CD8-positive, alpha-beta memory T cell (primary cell): ENCODE data around the gene CDH22. TPM values are rescaled to one million over a fixed set of nuclear protein-coding genes. Genes with fewer than 3 reads are reported as not detected.

Experiments
- CTCF ChIA-PET: fragments of 350-600 bp; sonication (Branson Sonifier 250); formaldehyde crosslinking; loops from one replicate; lab custom pipeline; 2021; ENCODE audit warnings: antibody characterized with exemption; lab: Charles Lee
- POLR2A ChIA-PET: fragments of 350-600 bp; sonication (Branson Sonifier 250); formaldehyde crosslinking; loops from one replicate; lab custom pipeline; 2021; ENCODE audit warnings: antibody characterized with exemption; lab: Charles Lee
- DNase-seq, 5 donors: peaks; one replicate each; pipeline versions ENCODE4 v3.0.0 to v3.0.0-alpha.2; 2020 to 2022; ENCODE audit warnings: mixed read lengths in 1 of 5
- H3K27ac ChIP-seq: one replicate; pipeline ENCODE4 v1.7.0; 2013; ENCODE audit warnings: low read depth, mild to moderate bottlenecking, low read length, moderate library complexity
- H3K27me3 ChIP-seq: 2 replicates; pipeline ENCODE4 v1.7.0; 2013; ENCODE audit warnings: low read length, mild to moderate bottlenecking; ENCODE audit not compliant: insufficient read depth, poor library complexity, severe bottlenecking
- H3K36me3 ChIP-seq: 2 replicates; pipeline ENCODE4 v1.7.0; 2013; ENCODE audit warnings: mild to moderate bottlenecking, low read length, moderate library complexity; ENCODE audit not compliant: insufficient read depth
- H3K4me1 ChIP-seq: 2 replicates; pipeline ENCODE4 v1.7.0; 2013; ENCODE audit warnings: mild to moderate bottlenecking, low read length, moderate library complexity; ENCODE audit not compliant: insufficient read depth
- H3K4me3 ChIP-seq: 2 replicates; pipeline ENCODE4 v1.7.0; 2013; ENCODE audit warnings: mild to moderate bottlenecking, low read length
- H3K9me3 ChIP-seq: 2 replicates; pipeline ENCODE4 v1.7.0; 2013; ENCODE audit warnings: mild to moderate bottlenecking, low read length
- H3K27ac Mint-ChIP-seq, 8 donors: one replicate each; pipeline ENCODE4 v1.8.0; 2020 to 2021; ENCODE audit warnings: mixed read lengths in 8 of 8, mild to moderate bottlenecking in 6 of 8, inconsistent platforms in 3 of 8, moderate library complexity in 3 of 8
- H3K27me3 Mint-ChIP-seq, 2 donors: one replicate each; pipeline ENCODE4 v1.8.0; 2020 to 2021; ENCODE audit warnings: mixed read lengths in 2 of 2, mild to moderate bottlenecking in 1 of 2, moderate library complexity in 1 of 2
- H3K36me3 Mint-ChIP-seq, 3 donors: one replicate each; pipeline ENCODE4 v1.8.0; 2020 to 2021; ENCODE audit warnings: mixed read lengths in 3 of 3, inconsistent platforms in 1 of 3, mild to moderate bottlenecking in 1 of 3
- H3K4me1 Mint-ChIP-seq, 3 donors: one replicate each; pipeline ENCODE4 v1.8.0; 2020 to 2021; ENCODE audit warnings: mixed read lengths in 3 of 3, inconsistent platforms in 1 of 3, mild to moderate bottlenecking in 1 of 3
- H3K4me3 Mint-ChIP-seq, 7 donors: one replicate each; pipeline ENCODE4 v1.8.0; 2020 to 2021; ENCODE audit warnings: mixed read lengths in 7 of 7, mild to moderate bottlenecking in 6 of 7, moderate library complexity in 4 of 7, inconsistent platforms in 2 of 7
- H3K9me3 Mint-ChIP-seq, 5 donors: one replicate each; pipeline ENCODE4 v1.8.0; 2020 to 2022; ENCODE audit warnings: mixed read lengths in 5 of 5, mild to moderate bottlenecking in 3 of 5, moderate library complexity in 2 of 5, inconsistent platforms in 1 of 5
- polyA plus RNA-seq: library from polyadenylated mRNA; unstranded; fragments of 300-500 nt; fragmentation: Illumina TruSeq; gene quantifications from one replicate; pipeline ENCODE4 v1.2.3, GENCODE V29; 2021
- total RNA-seq, 2 experiments: library from RNA; stranded (reverse); gene quantifications; one replicate each; pipeline ENCODE4 v1.2.3, GENCODE V29; 2021

CDH22 gene
- total and polyA plus RNA-seq, 3 experiments from 2014 or later: not detected

DNA sequence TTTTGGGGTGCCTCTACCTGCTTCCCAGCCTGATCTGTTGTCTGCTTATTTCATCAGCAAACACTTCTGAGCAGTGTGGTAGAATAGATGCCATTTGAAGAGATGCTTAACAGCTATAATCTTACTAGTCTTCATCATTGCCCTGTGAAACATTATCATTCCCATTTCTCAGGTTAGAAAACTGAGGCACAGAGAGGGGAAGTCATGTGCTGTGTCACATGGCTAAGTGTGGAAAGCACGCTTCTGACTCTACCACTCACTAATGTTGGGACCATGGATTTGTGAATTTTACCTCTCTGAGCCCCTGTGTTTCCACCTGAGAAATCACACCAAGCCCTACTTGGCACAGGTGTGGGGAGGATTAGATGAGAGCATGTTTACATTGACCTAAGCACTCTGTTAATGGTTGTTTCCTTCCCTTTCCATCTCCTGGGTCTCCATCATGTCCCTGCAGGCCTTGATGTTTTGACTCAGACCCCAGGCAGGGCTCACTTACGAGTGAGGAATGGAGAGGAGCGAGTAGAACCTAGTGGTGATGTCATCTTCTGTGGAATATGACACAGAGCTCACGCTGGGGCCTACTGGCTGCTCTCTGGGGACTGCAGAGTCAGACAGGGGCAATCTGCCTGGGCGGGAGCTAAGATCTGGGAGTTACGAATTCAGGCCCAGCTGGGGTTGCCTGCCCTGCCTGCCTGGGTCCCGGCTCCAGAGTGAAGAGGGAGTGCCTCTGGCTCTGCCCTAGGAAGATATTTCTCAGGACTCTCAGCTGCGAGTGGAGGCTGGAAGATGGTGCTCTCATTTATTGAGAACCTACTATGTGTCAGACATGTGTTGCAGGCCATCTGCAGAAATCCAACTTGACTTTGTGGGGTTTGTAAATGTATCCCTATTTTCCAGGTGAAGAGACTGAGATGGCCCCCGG, 64.3 kb downstream of the CDH22 start:
- POLR2A ChIA-PET: interaction anchor here (0.5 kb wide), 1 partner anchor 1414 kb away, joined by 5 read pairs; no protein-coding TSS in a partner anchor
- Histone ChIP-seq H3K4me1 (no peaks in the 10 kb centered on the region), H3K27ac (no peak overlapping the region), H3K4me3 (no peak overlapping the region), H3K9me3 (no peaks in the 10 kb centered on the region), H3K36me3 (no peaks in the 10 kb centered on the region), H3K27me3 (peaks cover 5% of the 10 kb centered on the region)
- Mint-ChIP-seq H3K36me3 (no peaks in the 10 kb centered on the region), H3K4me3 (no peak overlapping the region), H3K27me3 (peaks cover 22 to 67% of the 10 kb centered on the region in 2 donors), H3K27ac (no peak overlapping the region), H3K4me1 (peaks cover 8 to 9% (median 9%) of the 10 kb centered on the region in 3 donors), H3K9me3 (no peaks in the 10 kb centered on the region)
- CTCF ChIA-PET: no interaction called here
- no peak for DNase-seq

DNA sequence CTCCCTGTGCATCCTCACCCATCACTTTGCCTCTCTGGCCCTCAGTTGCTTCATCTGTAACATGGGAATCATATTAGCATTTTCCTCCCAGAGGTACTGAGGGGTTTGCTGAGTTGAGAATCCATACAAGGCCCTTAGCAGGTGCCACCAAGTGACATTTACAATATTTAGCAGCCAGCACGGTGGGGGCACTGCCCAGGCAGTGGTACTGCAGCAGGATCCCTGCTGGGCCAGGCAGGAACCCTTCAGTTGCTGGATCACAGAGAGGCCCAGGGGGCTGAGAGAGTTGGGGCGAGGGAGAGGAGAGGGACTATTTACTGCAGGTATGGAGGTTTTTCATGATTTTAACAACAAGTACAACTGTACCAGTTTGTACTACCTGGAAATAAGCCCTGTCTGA, 65.9 kb downstream of the CDH22 start:
- Mint-ChIP-seq H3K4me3 (no peak overlapping the region), H3K27ac (no peak overlapping the region), H3K27me3 (peaks cover 12 to 52% of the 10 kb centered on the region in 2 donors), H3K4me1 (peaks cover 8 to 9% (median 9%) of the 10 kb centered on the region in 3 donors), H3K36me3 (no peaks in the 10 kb centered on the region), H3K9me3 (no peaks in the 10 kb centered on the region)
- no peaks in the 10 kb centered on the region for H3K36me3 ChIP-seq
- H3K4me1 ChIP-seq: no peaks in the 10 kb centered on the region
- H3K27ac ChIP-seq: no peak overlapping the region
- no peak overlapping the region for H3K4me3 ChIP-seq
- ChIA-PET CTCF (no interaction called here), POLR2A (no interaction called here)
- no peaks in the 10 kb centered on the region for H3K9me3 ChIP-seq
- peaks cover 5% of the 10 kb centered on the region for H3K27me3 ChIP-seq
- DNase-seq: no peak

DNA sequence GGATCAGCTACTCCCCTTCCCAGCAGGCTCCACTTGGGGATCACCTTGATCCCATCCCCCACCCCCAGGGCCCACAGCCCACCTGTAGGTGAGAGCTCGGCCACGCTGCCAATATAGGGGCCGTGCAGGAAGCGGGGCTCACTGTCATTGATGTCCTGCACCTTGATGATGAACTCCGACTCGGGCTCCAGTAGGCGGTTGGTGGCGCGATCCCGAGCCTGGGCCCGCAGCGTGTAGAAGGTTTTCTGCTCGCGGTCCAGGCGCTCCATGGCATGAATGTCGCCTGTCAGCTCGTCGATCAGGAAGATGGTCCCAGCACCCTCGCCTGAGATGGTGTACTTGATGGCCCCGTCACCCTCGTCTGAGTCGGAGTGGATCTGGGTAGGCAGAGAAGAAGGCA, 67.4 kb downstream of the CDH22 start:
- H3K9me3 ChIP-seq: no peaks in the 10 kb centered on the region
- Mint-ChIP-seq H3K27ac (peak overlapping the region in 1 of 8 donors; percentile 27), H3K27me3 (peaks cover 8 to 40% of the 10 kb centered on the region in 2 donors), H3K4me1 (peaks cover 0 to 2% (median 0%) of the 10 kb centered on the region in 3 donors), H3K9me3 (no peaks in the 10 kb centered on the region), H3K4me3 (no peak overlapping the region), H3K36me3 (no peaks in the 10 kb centered on the region)
- H3K27me3 ChIP-seq: no peaks in the 10 kb centered on the region
- CTCF ChIA-PET: no interaction called here
- H3K4me3 ChIP-seq: no peak overlapping the region
- no peaks in the 10 kb centered on the region for H3K4me1 ChIP-seq
- POLR2A ChIA-PET: no interaction called here
- H3K27ac ChIP-seq: no peak overlapping the region
- no peaks in the 10 kb centered on the region for H3K36me3 ChIP-seq
- no peak for DNase-seq

DNA sequence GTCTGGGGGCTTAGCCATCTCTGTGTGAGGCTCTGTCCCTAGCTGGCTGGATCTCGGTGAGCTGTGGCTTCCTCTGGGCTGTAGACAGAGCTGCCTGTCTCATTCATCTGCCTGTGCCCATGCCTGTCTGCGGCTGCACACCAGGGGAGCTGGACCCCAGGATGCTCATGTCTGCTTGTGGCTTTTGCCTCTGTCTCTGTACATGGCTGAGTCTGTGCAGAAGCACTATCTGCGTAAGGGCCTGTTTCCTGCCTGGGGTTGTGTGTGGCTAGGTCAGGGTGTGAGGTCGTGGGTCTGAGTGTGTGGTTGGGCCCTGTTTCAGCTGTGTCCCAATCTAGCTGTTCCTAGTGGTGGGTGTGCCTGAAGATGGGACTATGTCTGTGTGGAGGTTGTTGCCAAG, 68.2 kb downstream of the CDH22 start:
- no peaks in the 10 kb centered on the region for H3K4me1 Mint-ChIP-seq
- no peak for DNase-seq
- no peak overlapping the region for H3K4me3 ChIP-seq
- no peaks in the 10 kb centered on the region for H3K36me3 ChIP-seq
- H3K27me3 Mint-ChIP-seq: peaks cover 5 to 38% of the 10 kb centered on the region in 2 donors
- H3K27ac ChIP-seq: no peak overlapping the region
- H3K9me3 ChIP-seq: no peaks in the 10 kb centered on the region
- H3K36me3 Mint-ChIP-seq: no peaks in the 10 kb centered on the region
- no peaks in the 10 kb centered on the region for H3K27me3 ChIP-seq
- ChIA-PET POLR2A (no interaction called here), CTCF (no interaction called here)
- H3K4me1 ChIP-seq: no peaks in the 10 kb centered on the region
- no peak overlapping the region for H3K27ac Mint-ChIP-seq
- H3K9me3 Mint-ChIP-seq: no peaks in the 10 kb centered on the region
- H3K4me3 Mint-ChIP-seq: no peak overlapping the region

DNA sequence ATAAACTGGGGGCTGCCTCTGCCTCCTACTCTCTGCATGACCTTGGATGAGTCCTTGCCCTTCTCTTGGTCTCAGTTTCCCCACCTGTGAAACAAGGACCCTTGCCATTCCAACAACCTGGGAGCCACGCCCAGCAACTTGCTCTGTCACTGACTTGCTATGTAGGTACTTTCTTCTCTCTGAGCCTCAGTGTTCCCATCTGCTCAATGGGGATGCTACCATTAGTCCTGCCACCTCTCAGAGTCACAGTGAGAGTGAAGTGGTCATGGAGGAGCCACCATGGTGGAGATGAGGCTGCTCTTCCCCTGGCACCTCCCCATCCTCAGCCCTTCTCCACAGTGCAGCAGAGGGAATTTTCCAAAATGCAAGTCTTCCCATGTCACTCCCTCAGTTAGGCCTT, 70.6 kb downstream of the CDH22 start:
- Mint-ChIP-seq H3K4me1 (no peaks in the 10 kb centered on the region), H3K27me3 (peaks cover 0 to 33% of the 10 kb centered on the region in 2 donors), H3K9me3 (no peaks in the 10 kb centered on the region), H3K4me3 (no peak overlapping the region), H3K27ac (no peak overlapping the region), H3K36me3 (no peaks in the 10 kb centered on the region)
- Histone ChIP-seq H3K4me3 (no peak overlapping the region), H3K27ac (no peak overlapping the region), H3K27me3 (no peaks in the 10 kb centered on the region), H3K4me1 (no peaks in the 10 kb centered on the region), H3K9me3 (no peaks in the 10 kb centered on the region), H3K36me3 (no peaks in the 10 kb centered on the region)
- CTCF ChIA-PET: no interaction called here
- POLR2A ChIA-PET: no interaction called here
- DNase-seq: no peak

DNA sequence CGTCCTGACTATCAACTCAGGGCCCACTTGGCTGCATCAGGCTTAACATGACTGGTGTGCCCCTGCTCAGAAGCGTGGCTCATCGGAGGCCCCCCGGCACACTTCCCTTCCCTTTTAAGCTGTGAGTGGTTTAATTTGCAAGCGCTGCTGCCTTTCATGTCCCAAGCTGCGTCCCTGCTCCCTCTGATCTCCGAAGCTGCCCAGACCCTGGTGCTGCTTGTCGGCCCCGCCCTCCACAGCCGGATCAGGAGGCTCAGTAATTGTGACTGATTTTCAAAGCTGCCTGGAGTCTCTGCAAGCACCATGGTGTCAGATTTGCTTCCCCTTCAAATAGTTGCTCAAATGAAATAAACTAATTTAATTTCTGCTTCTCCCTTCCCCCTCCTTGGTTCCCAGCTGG, 71.1 kb downstream of the CDH22 start:
- no peaks in the 10 kb centered on the region for H3K27me3 ChIP-seq
- no peaks in the 10 kb centered on the region for H3K36me3 ChIP-seq
- ChIA-PET POLR2A (no interaction called here), CTCF (no interaction called here)
- H3K36me3 Mint-ChIP-seq: no peaks in the 10 kb centered on the region
- H3K4me3 ChIP-seq: no peak overlapping the region
- no peaks in the 10 kb centered on the region for H3K4me1 Mint-ChIP-seq
- peaks cover 4 to 34% of the 10 kb centered on the region in 2 donors for H3K27me3 Mint-ChIP-seq
- DNase-seq: no peak
- no peak overlapping the region for H3K4me3 Mint-ChIP-seq
- no peaks in the 10 kb centered on the region for H3K9me3 ChIP-seq
- no peaks in the 10 kb centered on the region for H3K9me3 Mint-ChIP-seq
- no peaks in the 10 kb centered on the region for H3K4me1 ChIP-seq
- no peak overlapping the region for H3K27ac ChIP-seq
- H3K27ac Mint-ChIP-seq: no peak overlapping the region

DNA sequence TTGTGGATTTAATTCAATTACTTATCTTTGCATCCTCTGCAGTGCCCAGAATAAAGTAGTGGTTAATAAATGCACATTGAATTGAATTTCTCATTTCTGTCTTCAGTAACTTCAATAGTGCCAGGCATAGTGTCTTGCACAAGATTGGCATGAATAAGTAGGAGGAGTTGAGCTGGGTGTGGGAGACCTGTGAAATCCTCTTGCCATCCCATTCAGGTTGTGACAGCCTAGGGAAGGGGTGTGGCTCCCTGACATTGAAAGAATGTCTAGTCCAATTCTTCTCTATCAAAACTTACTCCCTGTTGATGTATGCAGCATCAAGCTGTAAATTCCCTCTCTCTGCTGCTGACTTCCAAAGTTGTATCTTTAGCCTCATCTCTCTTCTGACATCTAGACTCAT, 73.2 kb downstream of the CDH22 start:
- no peaks in the 10 kb centered on the region for H3K36me3 ChIP-seq
- H3K27ac ChIP-seq: no peak overlapping the region
- Mint-ChIP-seq H3K27me3 (peaks cover 9 to 39% of the 10 kb centered on the region in 2 donors), H3K9me3 (no peaks in the 10 kb centered on the region), H3K36me3 (no peaks in the 10 kb centered on the region), H3K27ac (no peak overlapping the region), H3K4me1 (no peaks in the 10 kb centered on the region), H3K4me3 (no peak overlapping the region)
- H3K9me3 ChIP-seq: no peaks in the 10 kb centered on the region
- ChIA-PET POLR2A (no interaction called here), CTCF (no interaction called here)
- H3K27me3 ChIP-seq: no peaks in the 10 kb centered on the region
- H3K4me3 ChIP-seq: no peak overlapping the region
- H3K4me1 ChIP-seq: no peaks in the 10 kb centered on the region
- no peak for DNase-seq

DNA sequence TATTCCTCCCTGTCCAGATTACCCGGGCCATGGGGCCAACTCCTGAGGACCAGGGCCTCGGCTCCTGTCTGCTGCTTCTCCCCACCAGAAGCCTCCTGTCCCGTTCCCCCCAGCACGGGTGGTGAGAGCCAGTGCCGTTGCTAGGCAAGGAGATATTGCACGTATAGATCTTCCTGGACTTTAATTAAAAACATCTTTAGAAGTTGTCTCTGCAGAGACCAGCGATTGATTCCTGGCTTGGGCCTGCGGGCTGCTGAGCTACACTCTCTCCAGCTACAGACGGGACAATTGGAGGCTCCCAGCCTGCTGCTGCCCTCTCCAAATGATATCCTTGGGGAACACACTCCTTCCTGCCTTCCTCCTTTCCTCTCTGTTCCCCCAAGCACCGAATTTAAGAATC, 74.6 kb downstream of the CDH22 start:
- H3K27me3 ChIP-seq: peaks cover 6% of the 10 kb centered on the region
- no peaks in the 10 kb centered on the region for H3K36me3 ChIP-seq
- no peak overlapping the region for H3K4me3 ChIP-seq
- peaks cover 14 to 48% of the 10 kb centered on the region in 2 donors for H3K27me3 Mint-ChIP-seq
- POLR2A ChIA-PET: no interaction called here
- no peak overlapping the region for H3K4me3 Mint-ChIP-seq
- H3K4me1 ChIP-seq: no peaks in the 10 kb centered on the region
- H3K27ac ChIP-seq: no peak overlapping the region
- H3K27ac Mint-ChIP-seq: no peak overlapping the region
- no peaks in the 10 kb centered on the region for H3K9me3 ChIP-seq
- CTCF ChIA-PET: no interaction called here
- no peaks in the 10 kb centered on the region for H3K4me1 Mint-ChIP-seq
- DNase-seq: no peak
- H3K9me3 Mint-ChIP-seq: peaks cover 0 to 2% (median 0%) of the 10 kb centered on the region in 5 donors
- H3K36me3 Mint-ChIP-seq: peaks cover 0 to 3% (median 0%) of the 10 kb centered on the region in 3 donors
